Measurements from ENCODE around the gene MRPL42.

MRPL42 gene

GRCh38 chr12:93461503-93461902, 5.8 kb upstream of the MRPL42 start:
- ChIA-PET CTCF (no interaction called here), POLR2A (no interaction called here)
- TF ChIP-seq CTCF (IDR thresholded peaks at IDR 0.05; ENCODE audit: control extremely low read depth, extremely low read depth, low read depth, missing control alignments): no peak
- no peak for DNase-seq (ENCODE audit: extremely low spot score)

GRCh38 chr12:93465841-93466240, 1.5 kb upstream of the MRPL42 start:
- no peak for TF ChIP-seq CTCF (IDR thresholded peaks at IDR 0.05; ENCODE audit: control extremely low read depth, extremely low read depth, low read depth, missing control alignments)
- CTCF ChIA-PET: interaction anchor here (1.2 to 1.3 kb wide), 2 partner anchors 12 to 29 kb away, joined by 3 read pairs; no protein-coding TSS in a partner anchor
- POLR2A ChIA-PET: no interaction called here
- DNase-seq (ENCODE audit: extremely low spot score): no peak

- DNase-seq (ENCODE audit: extremely low spot score): no peak
- TF ChIP-seq CTCF (IDR thresholded peaks at IDR 0.05; ENCODE audit: control extremely low read depth, extremely low read depth, low read depth, missing control alignments): no peak
- ChIA-PET CTCF (interaction anchor here (1.0 to 2.3 kb wide), 9 partner anchors 9 to 37 kb away, joined by 3 to 10 read pairs (median 3); no protein-coding TSS in a partner anchor), POLR2A (interaction anchor here (1.2 kb wide), 1 partner anchor 24 kb away, joined by 4 read pairs; no protein-coding TSS in a partner anchor)
Measured at GRCh38 chr12:93466625-93467350, 526 bp upstream of the MRPL42 start.

GRCh38 chr12:93468008-93468371, 676 bp downstream of the MRPL42 start:
- ChIA-PET CTCF (interaction anchor here (0.7 to 2.3 kb wide), 16 partner anchors 10 to 633 kb away, joined by 3 to 10 read pairs (median 3); partner anchors contain the start of gene UBE2N), POLR2A (interaction anchor here (0.5 to 1.2 kb wide), 2 partner anchors 25 to 572 kb away, joined by 4 read pairs; no protein-coding TSS in a partner anchor)
- no peak for TF ChIP-seq CTCF (IDR thresholded peaks at IDR 0.05; ENCODE audit: control extremely low read depth, extremely low read depth, low read depth, missing control alignments)
- DNase-seq (ENCODE audit: extremely low spot score): no peak

GRCh38 chr12:93469386-93469785, 2.1 kb downstream of the MRPL42 start:
- TF ChIP-seq CTCF (IDR thresholded peaks at IDR 0.05; ENCODE audit: control extremely low read depth, extremely low read depth, low read depth, missing control alignments): no peak
- CTCF ChIA-PET: interaction anchor here (0.6 to 1.3 kb wide), 2 partner anchors 15 to 34 kb away, joined by 3 to 4 read pairs; no protein-coding TSS in a partner anchor
- POLR2A ChIA-PET: no interaction called here

GRCh38 chr12:93476555-93476954, 9.2 kb downstream of the MRPL42 start:
- ChIA-PET POLR2A (no interaction called here), CTCF (interaction anchor here (1.0 kb wide), 1 partner anchor 57 kb away, joined by 4 read pairs; no protein-coding TSS in a partner anchor)
- no peak for TF ChIP-seq CTCF (IDR thresholded peaks at IDR 0.05; ENCODE audit: control extremely low read depth, extremely low read depth, low read depth, missing control alignments)
- DNase-seq (ENCODE audit: extremely low spot score): no peak

More at GRCh38 chr12:93469386-93469785, 2.1 kb downstream of the MRPL42 start:
- DNase-seq (ENCODE audit: extremely low spot score): no peak

Measured in GM10248 (cell line).